Nephron progenitor cell (in vitro differentiated cells): ENCODE data around the gene TDRD12.

Source experiments
- DNase-seq: peaks from one replicate; pipeline ENCODE4 v3.0.0; 2021
- H3K27ac Mint-ChIP-seq: 2 replicates; pipeline ENCODE4 v1.8.0; 2021; ENCODE audit warnings: mild to moderate bottlenecking, moderate library complexity, mixed read lengths
- H3K27me3 Mint-ChIP-seq: 2 replicates; pipeline ENCODE4 v1.8.0; 2021; ENCODE audit warnings: mild to moderate bottlenecking, low read depth, mixed read lengths; ENCODE audit not compliant: poor library complexity
- H3K36me3 Mint-ChIP-seq: 2 replicates; pipeline ENCODE4 v1.8.0; 2021; ENCODE audit warnings: low read depth, mixed read lengths
- H3K4me1 Mint-ChIP-seq: 2 replicates; pipeline ENCODE4 v1.8.0; 2021; ENCODE audit warnings: mixed read lengths
- H3K4me3 Mint-ChIP-seq: 2 replicates; pipeline ENCODE4 v1.8.0; 2021; ENCODE audit warnings: mild to moderate bottlenecking, moderate library complexity, mixed read lengths
- H3K9me3 Mint-ChIP-seq: 2 replicates; pipeline ENCODE4 v1.8.0; 2021; ENCODE audit warnings: mild to moderate bottlenecking, moderate library complexity, mixed read lengths
- CTCF ChIP-seq: fragments of 200-600 bp; sonication (generic); IDR thresholded peaks from 2 replicates; pipeline ENCODE4 v1.5.0; 2021; ENCODE audit warnings: antibody characterized with exemption

Gene TDRD12

GRCh38 chr19:32674931-32675719 lies 44.4 kb upstream of the TDRD12 start, which contains the start of gene ANKRD27:
ANKRD27 (minus strand) TSS chr19:32675180; CDS start chr19:32659015, 16,165 bp downstream.
- no peaks in the 10 kb centered on the region for H3K9me3 Mint-ChIP-seq
- H3K27ac Mint-ChIP-seq: no peak within 1 kb of the TSS
- peak within 1 kb of the TSS; percentile 94 for H3K4me3 Mint-ChIP-seq
- peaks cover 24% of the 10 kb centered on the region for H3K4me1 Mint-ChIP-seq
- peaks cover 54% of the 10 kb centered on the region for H3K27me3 Mint-ChIP-seq
- no peaks in the 10 kb centered on the region for H3K36me3 Mint-ChIP-seq
- peak; percentile 99 for DNase-seq
- TF ChIP-seq CTCF: no peak

- no peak for TF ChIP-seq CTCF
- Mint-ChIP-seq H3K27me3 (peaks cover 58% of the 10 kb centered on the region), H3K27ac (no peak within 1 kb of the TSS), H3K4me3 (peak within 1 kb of the TSS; percentile 82), H3K9me3 (no peaks in the 10 kb centered on the region), H3K4me1 (peaks cover 23% of the 10 kb centered on the region), H3K36me3 (no peaks in the 10 kb centered on the region)
- peak; percentile 64 for DNase-seq
Observed at GRCh38 chr19:32675720-32676185, 43.8 kb upstream of the TDRD12 start, which contains the start of gene RGS9BP. RGS9BP (plus strand) TSS chr19:32675848; CDS start chr19:32676264, 416 bp downstream.

GRCh38 chr19:32676186-32676894 lies 43.2 kb upstream of the TDRD12 start:
- peak; percentile 40 for DNase-seq
- H3K36me3 Mint-ChIP-seq: no peaks in the 10 kb centered on the region
- H3K27me3 Mint-ChIP-seq: peaks cover 62% of the 10 kb centered on the region
- H3K27ac Mint-ChIP-seq: no peak overlapping the region
- no peak overlapping the region for H3K4me3 Mint-ChIP-seq
- H3K9me3 Mint-ChIP-seq: no peaks in the 10 kb centered on the region
- peaks cover 23% of the 10 kb centered on the region for H3K4me1 Mint-ChIP-seq
- TF ChIP-seq CTCF: no peak

GRCh38 chr19:32676895-32677359 lies 42.6 kb upstream of the TDRD12 start:
- no peak overlapping the region for H3K27ac Mint-ChIP-seq

GRCh38 chr19:32677657-32678056 lies 41.9 kb upstream of the TDRD12 start:
- Mint-ChIP-seq H3K4me3 (peak overlapping the region; percentile 58), H3K4me1 (peaks cover 23% of the 10 kb centered on the region), H3K9me3 (no peaks in the 10 kb centered on the region), H3K36me3 (no peaks in the 10 kb centered on the region), H3K27me3 (peaks cover 68% of the 10 kb centered on the region), H3K27ac (no peak overlapping the region)
- DNase-seq: peak; percentile 46
- TF ChIP-seq CTCF: no peak

More at GRCh38 chr19:32676895-32677359, 42.6 kb upstream of the TDRD12 start:
- Mint-ChIP-seq H3K4me1 (peaks cover 23% of the 10 kb centered on the region), H3K27me3 (peaks cover 62% of the 10 kb centered on the region), H3K9me3 (no peaks in the 10 kb centered on the region), H3K4me3 (peak overlapping the region; percentile 58), H3K36me3 (no peaks in the 10 kb centered on the region)
- peak; percentile 13 for DNase-seq
- no peak for TF ChIP-seq CTCF
